Islet of Langerhans (tissue), 1 donor: ENCODE data around the gene MPND.
"Not testable (repeated sequence)": the region's sequence is repeated elsewhere in the genome, so short reads cannot be mapped to it uniquely, and the experiment has no call there.

Experiments used
- FAIRE-seq: peaks from one replicate; lab custom pipeline; 2011; peaks lifted over from hg19 to GRCh38; lab: Jason Lieb, UNC

Gene MPND

GRCh38 chr19:4347521-4347920 lies 4.2 kb downstream of the MPND start:
- no peak for FAIRE-seq

GRCh38 chr19:4349225-4349624 lies 5.9 kb downstream of the MPND start:
- not testable (repeated sequence) for FAIRE-seq

GRCh38 chr19:4350111-4350510 lies 6.7 kb downstream of the MPND start:
- no peak for FAIRE-seq

- no peak for FAIRE-seq
Observed at GRCh38 chr19:4350726-4351125, 7.4 kb downstream of the MPND start.

GRCh38 chr19:4352701-4353121 lies 9.3 kb downstream of the MPND start:
- no peak for FAIRE-seq

DNA sequence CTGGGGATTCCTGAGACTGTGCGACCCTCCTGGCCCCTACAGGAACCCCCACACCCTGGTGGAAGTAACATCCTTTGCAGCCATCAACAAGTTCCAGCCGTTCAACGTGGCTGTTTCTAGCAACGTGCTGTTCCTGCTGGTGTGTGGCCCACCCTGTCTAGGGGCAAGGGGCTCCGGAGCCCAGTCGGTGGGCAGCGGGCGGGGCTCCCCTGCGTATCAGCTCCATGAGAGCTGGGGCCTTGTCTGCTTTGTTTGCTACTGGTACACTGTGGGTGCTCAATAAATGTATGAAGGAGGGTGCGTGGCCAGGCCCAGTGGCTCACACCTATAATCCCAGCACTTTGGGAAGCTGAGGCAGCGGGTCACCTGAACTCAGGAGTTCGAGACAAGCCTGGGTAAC lies 10.9 kb downstream of the MPND start:
- no peak for FAIRE-seq

DNA sequence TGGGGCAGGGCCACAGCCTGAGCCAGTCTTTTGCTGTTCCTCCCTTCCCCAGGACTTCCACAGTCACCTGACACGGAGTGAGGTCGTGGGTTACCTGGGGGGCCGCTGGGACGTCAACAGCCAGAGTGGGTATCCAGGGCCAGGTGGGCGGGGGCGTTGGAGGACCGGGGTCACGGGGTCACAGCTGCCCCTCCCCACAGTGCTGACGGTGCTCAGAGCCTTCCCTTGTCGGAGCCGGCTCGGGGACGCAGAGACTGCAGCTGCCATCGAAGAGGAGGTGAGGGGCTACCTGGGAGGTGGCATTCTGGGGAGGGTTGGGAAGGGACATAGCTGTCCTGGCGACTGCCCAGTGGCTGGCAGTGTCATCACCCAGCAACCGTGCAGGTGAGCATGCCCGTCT lies 11.5 kb downstream of the MPND start:
- no peak for FAIRE-seq

DNA sequence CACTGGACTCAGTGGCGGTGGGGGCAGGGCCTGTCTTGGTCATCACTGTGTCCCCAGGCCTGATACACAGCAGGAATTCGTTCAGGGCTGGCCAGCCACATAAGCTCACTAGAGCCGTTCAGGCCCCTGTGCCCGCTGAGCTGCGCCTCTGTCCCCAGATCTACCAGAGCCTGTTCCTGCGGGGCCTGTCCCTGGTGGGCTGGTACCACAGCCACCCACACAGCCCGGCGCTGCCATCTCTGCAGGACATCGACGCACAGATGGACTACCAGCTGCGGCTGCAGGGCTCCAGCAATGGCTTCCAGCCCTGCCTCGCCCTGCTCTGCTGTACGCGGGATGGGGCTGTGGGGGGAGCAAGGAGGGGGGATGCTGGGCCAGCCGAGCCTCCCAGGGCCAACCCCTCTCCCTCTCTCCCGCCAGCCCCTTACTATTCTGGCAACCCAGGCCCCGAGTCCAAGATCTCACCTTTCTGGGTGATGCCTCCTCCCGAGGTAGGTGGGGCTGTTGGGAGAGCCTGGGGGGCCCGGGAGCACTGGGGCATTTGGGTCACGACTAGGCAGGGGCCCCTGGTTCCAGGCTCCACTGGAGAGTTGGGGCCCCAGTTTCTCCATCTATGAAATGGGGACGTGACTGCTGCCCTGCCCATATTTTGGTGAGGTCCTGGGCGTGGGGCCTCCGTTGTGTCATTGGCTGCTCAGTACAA lies 13.9 kb downstream of the MPND start:
- no peak for FAIRE-seq

- no peak for FAIRE-seq
Observed at GRCh38 chr19:4357921-4358326, 14.6 kb downstream of the MPND start.

- no peak for FAIRE-seq
Observed at GRCh38 chr19:4358709-4359626, 15.6 kb downstream of the MPND start.

- FAIRE-seq: no peak
Observed at GRCh38 chr19:4359627-4360000, 16.3 kb downstream of the MPND start.

GRCh38 chr19:4360081-4360569 lies 16.8 kb downstream of the MPND start:
- no peak for FAIRE-seq

- no peak for FAIRE-seq
Observed at GRCh38 chr19:4360641-4361151, 17.3 kb downstream of the MPND start.

- no peak for FAIRE-seq
Observed at GRCh38 chr19:4361152-4362046, 18.0 kb downstream of the MPND start.

GRCh38 chr19:4362101-4362828 lies 18.9 kb downstream of the MPND start:
- FAIRE-seq: no peak

DNA sequence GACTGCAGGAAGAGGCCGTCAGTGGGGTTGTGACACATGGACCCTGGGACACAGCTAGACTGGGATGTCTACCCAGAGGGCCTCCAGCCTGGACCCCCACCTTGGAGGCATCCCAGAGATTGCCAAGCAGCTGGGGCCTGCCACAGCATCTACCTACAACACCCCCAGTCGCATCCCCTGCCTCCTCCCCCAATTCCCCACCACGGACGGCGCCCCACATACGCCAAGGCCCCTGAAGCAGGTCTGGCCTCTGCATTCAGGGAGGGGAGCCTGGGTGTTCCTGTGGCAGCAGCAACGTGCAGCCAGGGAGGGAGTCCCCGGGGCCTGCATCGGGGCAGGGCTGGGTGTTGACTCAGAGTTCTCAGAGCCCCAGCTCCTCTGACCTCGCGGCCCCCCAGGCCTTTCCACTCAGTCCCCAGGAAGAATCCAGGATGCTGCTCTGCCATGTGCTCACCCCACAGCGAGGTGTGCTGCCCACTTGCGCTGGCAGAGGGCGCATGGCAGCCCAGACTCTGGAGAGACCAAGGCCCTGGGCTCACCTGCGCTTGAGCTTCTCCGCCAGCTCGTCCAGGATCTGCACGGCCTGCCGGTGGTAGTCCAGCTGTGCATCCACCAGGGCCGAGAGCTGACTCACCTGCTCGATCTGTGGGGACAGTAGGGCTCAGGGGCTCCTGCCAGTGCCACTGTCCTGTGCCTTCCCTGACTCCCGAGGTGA lies 19.6 kb downstream of the MPND start:
- no peak for FAIRE-seq

DNA sequence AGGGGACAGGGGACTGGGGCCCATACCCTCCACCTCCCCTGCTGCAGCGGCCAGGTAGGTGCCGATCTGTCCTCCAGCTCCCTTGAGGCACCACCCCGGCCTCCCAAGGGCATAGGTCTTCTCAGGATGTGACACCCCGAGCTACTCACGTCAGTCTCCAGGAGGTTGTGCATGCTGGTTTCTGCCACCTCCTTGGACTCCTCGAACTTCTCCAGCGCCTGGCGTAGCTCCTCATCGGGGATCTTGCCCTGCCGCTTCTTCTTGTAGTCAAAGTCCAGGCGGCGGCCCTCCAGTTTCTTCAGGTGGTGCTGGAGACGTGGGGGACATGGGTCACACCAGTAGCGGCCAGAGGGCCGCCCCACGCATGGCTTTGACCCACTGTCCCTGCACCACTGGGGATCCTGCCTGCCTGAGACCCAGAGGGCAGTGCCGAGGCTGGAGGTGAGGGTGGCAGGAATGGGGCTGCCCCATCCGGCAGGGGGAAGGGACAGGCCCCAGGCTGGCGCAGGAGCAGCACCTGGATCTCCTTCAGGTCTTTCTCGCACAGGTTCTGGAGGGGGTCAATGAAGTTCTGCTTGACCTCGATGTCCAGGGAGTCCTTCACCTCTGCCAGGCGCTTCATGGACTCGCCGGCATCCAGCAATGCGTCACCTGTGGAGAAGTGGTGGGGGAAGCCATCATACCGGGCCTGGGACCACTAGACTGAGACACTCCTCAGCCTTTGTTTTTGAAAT lies 20.4 kb downstream of the MPND start:
- no peak for FAIRE-seq

DNA sequence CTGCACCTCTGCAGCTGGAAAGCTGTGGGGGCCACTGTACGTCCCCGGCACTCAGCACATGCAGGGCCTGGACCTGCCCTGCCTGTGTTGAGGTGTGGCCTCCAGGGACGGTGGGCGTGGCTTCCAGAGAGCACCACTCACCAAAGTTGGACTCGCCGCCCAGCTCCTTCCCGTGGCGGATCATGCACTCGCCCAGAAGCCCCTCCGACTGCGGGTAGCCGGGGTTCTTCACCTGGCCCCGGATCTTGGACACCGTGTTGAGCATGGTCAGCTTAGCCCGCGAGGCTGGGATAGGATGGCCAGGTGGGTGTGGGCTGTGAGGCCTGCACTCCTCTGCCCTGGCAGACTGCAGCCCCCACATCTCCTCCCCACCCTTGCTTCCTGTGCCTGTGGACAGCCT lies 22.0 kb downstream of the MPND start:
- FAIRE-seq: no peak

DNA sequence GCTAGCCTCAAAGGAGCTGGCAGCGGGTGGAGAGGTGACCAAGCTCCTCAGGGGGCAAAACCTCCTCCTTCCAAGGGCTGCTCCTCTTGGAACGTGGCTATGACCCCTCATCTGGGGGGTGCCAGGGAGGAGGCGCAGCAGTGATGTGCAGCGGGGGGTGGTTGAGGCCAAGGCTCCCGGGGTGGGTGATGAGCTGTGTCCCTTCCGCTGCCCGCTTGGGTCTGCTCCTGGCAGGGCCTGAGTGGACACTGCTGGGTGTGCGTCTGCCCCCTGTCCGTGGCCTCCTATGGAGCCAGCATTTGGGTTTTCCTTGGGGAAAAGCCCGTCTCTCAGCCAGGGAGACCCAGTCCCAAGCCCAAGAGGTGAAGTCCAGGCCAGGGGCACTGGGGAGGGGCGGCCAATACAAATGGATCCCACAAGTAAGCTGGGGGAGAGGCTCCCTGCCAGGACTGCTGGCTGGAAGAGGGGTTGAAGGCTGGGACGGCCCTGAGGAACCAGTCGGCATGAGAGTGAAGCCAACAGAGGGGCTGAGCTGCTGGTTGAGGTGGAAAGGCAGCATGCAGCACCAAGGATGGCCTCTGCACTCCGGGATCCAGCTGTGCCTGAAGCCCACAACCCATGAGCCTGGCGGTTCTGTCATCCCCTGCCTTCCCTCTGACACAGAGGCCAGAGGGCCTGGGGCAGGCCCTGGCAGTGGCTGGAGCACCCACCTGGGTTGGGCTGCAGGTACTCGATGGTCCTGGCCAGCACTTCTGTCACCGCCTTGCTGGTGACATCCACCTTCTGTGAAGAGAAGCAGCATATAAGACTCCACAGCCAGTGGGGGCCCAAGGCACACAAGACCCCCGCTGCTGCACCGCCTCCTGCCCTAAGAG lies 22.7 kb downstream of the MPND start:
- FAIRE-seq: no peak
